Naive thymus-derived CD4-positive, alpha-beta T cell (primary cell): Measurements from ENCODE around the gene CDK14. TPM values are rescaled to one million over a fixed set of nuclear protein-coding genes. Genes with fewer than 3 reads are reported as not detected.

ENCODE experiments used
- ATAC-seq: fragments of 150-1000 bp; cut with Tn5 transposase; 2 replicates; pipeline ENCODE4 v1.10.0; 2021; ENCODE audit warnings: mild to moderate bottlenecking, moderate library complexity
- CTCF ChIA-PET: fragments of 350-600 bp; sonication (Branson Sonifier 250); formaldehyde crosslinking; loops from one replicate; lab custom pipeline; 2021; ENCODE audit warnings: antibody characterized with exemption; lab: Charles Lee
- POLR2A ChIA-PET: fragments of 350-600 bp; sonication (Branson Sonifier 250); formaldehyde crosslinking; loops from one replicate; lab custom pipeline; 2021; ENCODE audit warnings: antibody characterized with exemption, inconsistent platforms; lab: Charles Lee
- DNase-seq, 9 donors: peaks; one replicate each; pipeline versions ENCODE4 v3.0.0 to v3.0.0-alpha.2; 2020 to 2022; ENCODE audit warnings: mixed read lengths in 1 of 9
- H3K27ac ChIP-seq: one replicate; pipeline ENCODE4 v1.7.0; 2013; ENCODE audit warnings: mild to moderate bottlenecking, low read depth, low read length, moderate library complexity
- H3K27me3 ChIP-seq, 2 donors: one replicate each; pipeline ENCODE4 v1.7.0; 2013; ENCODE audit warnings: low read length in 2 of 2, mild to moderate bottlenecking in 2 of 2, moderate library complexity in 2 of 2; ENCODE audit not compliant: control insufficient read depth in 2 of 2, insufficient read depth in 2 of 2
- H3K36me3 ChIP-seq, 3 experiments: 1 replicate in 2 of 3; 2 replicates in 1 of 3; pipeline ENCODE4 v1.7.0; 2013; ENCODE audit warnings: low read length in 3 of 3, mild to moderate bottlenecking in 3 of 3, moderate library complexity in 1 of 3; ENCODE audit not compliant: insufficient read depth in 3 of 3, control insufficient read depth in 2 of 3
- H3K4me1 ChIP-seq, 2 donors: one replicate each; pipeline ENCODE4 v1.7.0; 2013; ENCODE audit warnings: low read length in 2 of 2, mild to moderate bottlenecking in 2 of 2, moderate library complexity in 1 of 2; ENCODE audit not compliant: control insufficient read depth in 2 of 2, insufficient read depth in 2 of 2
- H3K4me3 ChIP-seq: 2 replicates; pipeline ENCODE4 v1.7.0; 2013; ENCODE audit warnings: mild to moderate bottlenecking, low read length
- H3K9me3 ChIP-seq, 3 experiments: 1 replicate in 2 of 3; 2 replicates in 1 of 3; pipeline ENCODE4 v1.7.0; 2013; ENCODE audit warnings: low read length in 3 of 3; ENCODE audit not compliant: control insufficient read depth in 2 of 3
- H3K27ac Mint-ChIP-seq, 9 donors: one replicate each; pipeline ENCODE4 v1.8.0; 2020 to 2022; ENCODE audit warnings: mixed read lengths in 9 of 9, mild to moderate bottlenecking in 8 of 9, moderate library complexity in 5 of 9, inconsistent platforms in 2 of 9
- H3K27me3 Mint-ChIP-seq, 5 donors: one replicate each; pipeline ENCODE4 v1.8.0; 2021 to 2022; ENCODE audit warnings: mixed read lengths in 5 of 5, mild to moderate bottlenecking in 1 of 5
- H3K36me3 Mint-ChIP-seq, 5 donors: one replicate each; pipeline ENCODE4 v1.8.0; 2020 to 2022; ENCODE audit warnings: mixed read lengths in 5 of 5, mild to moderate bottlenecking in 3 of 5, inconsistent platforms in 1 of 5
- H3K4me1 Mint-ChIP-seq, 7 donors: one replicate each; pipeline ENCODE4 v1.8.0; 2020 to 2022; ENCODE audit warnings: mixed read lengths in 7 of 7, mild to moderate bottlenecking in 3 of 7, inconsistent platforms in 1 of 7
- H3K4me3 Mint-ChIP-seq, 10 donors: one replicate each; pipeline ENCODE4 v1.8.0; 2020 to 2022; ENCODE audit warnings: mild to moderate bottlenecking in 10 of 10, mixed read lengths in 10 of 10, moderate library complexity in 6 of 10, inconsistent platforms in 2 of 10
- H3K9me3 Mint-ChIP-seq, 11 donors: one replicate each; pipeline ENCODE4 v1.8.0; 2020 to 2022; ENCODE audit warnings: mixed read lengths in 11 of 11, mild to moderate bottlenecking in 4 of 11, inconsistent platforms in 1 of 11, moderate library complexity in 1 of 11
- intact Hi-C, 2 donors: fragments of 100-400 bp; cut with micrococcal nuclease; formaldehyde crosslinking; loops; one replicate each; pipeline ENCODE4 v1.15.1; 2023
- polyA plus RNA-seq, 2 donors: library from polyadenylated mRNA; unstranded; fragments of 300-500 nt; fragmentation: Illumina TruSeq; gene quantifications; one replicate each; pipeline ENCODE4 v1.2.3, GENCODE V29; 2021
- total RNA-seq, 6 experiments: library from RNA in 5 of 6; stranded (reverse) in 5 of 6; gene quantifications; 1 replicate in 5 of 6; 2 replicates in 1 of 6; pipeline ENCODE4 v1.2.3 and lab custom pipeline; 2021 to 2026

The CDK14 gene
- total and polyA plus RNA-seq, 7 experiments from 2014 or later = 0.05 to 9.9 (median 0.72) TPM; not detected in 1

GRCh38 chr7:90889210-90889609 is 293.1 kb downstream of the CDK14 start:
- no peak overlapping the region for H3K4me3 ChIP-seq
- H3K36me3 ChIP-seq = no peaks in the 10 kb centered on the region
- Mint-ChIP-seq H3K27me3 (no peaks in the 10 kb centered on the region), H3K4me1 (no peaks in the 10 kb centered on the region), H3K27ac (no peak overlapping the region), H3K9me3 (peaks cover 0 to 3% (median 0%) of the 10 kb centered on the region in 11 donors), H3K36me3 (no peaks in the 10 kb centered on the region), H3K4me3 (no peak overlapping the region)
- intact Hi-C loops = loop anchor here in 1 of 2 donors (5.0 kb wide), 1 partner anchor 48 kb away; no protein-coding TSS in a partner anchor
- DNase-seq (no peak), ATAC-seq (no peak)
- no peaks in the 10 kb centered on the region for H3K4me1 ChIP-seq
- no peaks in the 10 kb centered on the region for H3K27me3 ChIP-seq
- H3K9me3 ChIP-seq = no peaks in the 10 kb centered on the region
- no peak overlapping the region for H3K27ac ChIP-seq
- POLR2A ChIA-PET = no interaction called here
- CTCF ChIA-PET = no interaction called here

- Mint-ChIP-seq H3K27me3 (no peaks in the 10 kb centered on the region), H3K4me3 (no peak overlapping the region), H3K4me1 (no peaks in the 10 kb centered on the region), H3K9me3 (peaks cover 0 to 1% (median 0%) of the 10 kb centered on the region in 11 donors), H3K27ac (no peak overlapping the region), H3K36me3 (no peaks in the 10 kb centered on the region)
- intact Hi-C loops = loop anchor here in 1 of 2 donors (5.0 kb wide), 1 partner anchor 48 kb away; no protein-coding TSS in a partner anchor
- ChIA-PET CTCF (no interaction called here), POLR2A (no interaction called here)
- Histone ChIP-seq H3K36me3 (no peaks in the 10 kb centered on the region), H3K4me1 (no peaks in the 10 kb centered on the region), H3K4me3 (no peak overlapping the region), H3K27ac (no peak overlapping the region), H3K9me3 (no peaks in the 10 kb centered on the region), H3K27me3 (no peaks in the 10 kb centered on the region)
- DNase-seq = no peak
- ATAC-seq = no peak
These were observed 293.5 kb downstream of the CDK14 start for GRCh38 chr7:90889644-90890043.

GRCh38 chr7:90891529-90891928 is 295.4 kb downstream of the CDK14 start:
- ChIA-PET CTCF (no interaction called here), POLR2A (no interaction called here)
- H3K27ac ChIP-seq = no peak overlapping the region
- Mint-ChIP-seq H3K36me3 (no peaks in the 10 kb centered on the region), H3K27ac (no peak overlapping the region), H3K27me3 (no peaks in the 10 kb centered on the region), H3K9me3 (no peaks in the 10 kb centered on the region), H3K4me1 (no peaks in the 10 kb centered on the region), H3K4me3 (no peak overlapping the region)
- intact Hi-C loops = no loop called here
- no peak overlapping the region for H3K4me3 ChIP-seq
- no peaks in the 10 kb centered on the region for H3K36me3 ChIP-seq
- H3K4me1 ChIP-seq = no peaks in the 10 kb centered on the region
- DNase-seq = no peak
- ATAC-seq = no peak
- H3K9me3 ChIP-seq = no peaks in the 10 kb centered on the region
- H3K27me3 ChIP-seq = no peaks in the 10 kb centered on the region

- Mint-ChIP-seq H3K4me3 (no peak overlapping the region), H3K4me1 (no peaks in the 10 kb centered on the region), H3K27me3 (no peaks in the 10 kb centered on the region), H3K36me3 (no peaks in the 10 kb centered on the region), H3K9me3 (no peaks in the 10 kb centered on the region), H3K27ac (no peak overlapping the region)
- Histone ChIP-seq H3K36me3 (no peaks in the 10 kb centered on the region), H3K9me3 (no peaks in the 10 kb centered on the region), H3K27ac (no peak overlapping the region), H3K27me3 (no peaks in the 10 kb centered on the region), H3K4me3 (no peak overlapping the region), H3K4me1 (no peaks in the 10 kb centered on the region)
- intact Hi-C loops = no loop called here
- ATAC-seq (no peak), DNase-seq (no peak)
- ChIA-PET CTCF (no interaction called here), POLR2A (no interaction called here)
These were observed 296.1 kb downstream of the CDK14 start for GRCh38 chr7:90892213-90892612.

GRCh38 chr7:90894122-90894521 is 298.0 kb downstream of the CDK14 start:
- Mint-ChIP-seq H3K4me1 (no peaks in the 10 kb centered on the region), H3K36me3 (no peaks in the 10 kb centered on the region), H3K9me3 (peaks cover 0 to 2% (median 0%) of the 10 kb centered on the region in 11 donors), H3K4me3 (no peak overlapping the region), H3K27me3 (no peaks in the 10 kb centered on the region), H3K27ac (no peak overlapping the region)
- DNase-seq (no peak), ATAC-seq (no peak)
- H3K4me1 ChIP-seq = no peaks in the 10 kb centered on the region
- intact Hi-C loops = no loop called here
- no peak overlapping the region for H3K4me3 ChIP-seq
- no peaks in the 10 kb centered on the region for H3K27me3 ChIP-seq
- H3K9me3 ChIP-seq = no peaks in the 10 kb centered on the region
- CTCF ChIA-PET = no interaction called here
- no peak overlapping the region for H3K27ac ChIP-seq
- no peaks in the 10 kb centered on the region for H3K36me3 ChIP-seq
- POLR2A ChIA-PET = no interaction called here

- H3K4me3 Mint-ChIP-seq = no peak overlapping the region
- CTCF ChIA-PET = no interaction called here
- POLR2A ChIA-PET = no interaction called here
- no peak overlapping the region for H3K27ac ChIP-seq
- no peaks in the 10 kb centered on the region for H3K36me3 ChIP-seq
- peaks cover 0 to 6% (median 0%) of the 10 kb centered on the region in 5 donors for H3K27me3 Mint-ChIP-seq
- H3K9me3 Mint-ChIP-seq = peaks cover 0 to 2% (median 0%) of the 10 kb centered on the region in 11 donors
- no peak overlapping the region for H3K27ac Mint-ChIP-seq
- no peaks in the 10 kb centered on the region for H3K9me3 ChIP-seq
- H3K4me1 Mint-ChIP-seq = no peaks in the 10 kb centered on the region
- no peaks in the 10 kb centered on the region for H3K27me3 ChIP-seq
- DNase-seq (no peak), ATAC-seq (no peak)
- H3K36me3 Mint-ChIP-seq = no peaks in the 10 kb centered on the region
- no peak overlapping the region for H3K4me3 ChIP-seq
- intact Hi-C loops = no loop called here
- no peaks in the 10 kb centered on the region for H3K4me1 ChIP-seq
These were observed 300.3 kb downstream of the CDK14 start for GRCh38 chr7:90896458-90896857.

- Histone ChIP-seq H3K36me3 (no peaks in the 10 kb centered on the region), H3K27me3 (no peaks in the 10 kb centered on the region), H3K4me3 (no peak overlapping the region), H3K4me1 (no peaks in the 10 kb centered on the region), H3K9me3 (no peaks in the 10 kb centered on the region), H3K27ac (no peak overlapping the region)
- H3K4me3 Mint-ChIP-seq = no peak overlapping the region
- no peak overlapping the region for H3K27ac Mint-ChIP-seq
- peaks cover 0 to 2% (median 0%) of the 10 kb centered on the region in 11 donors for H3K9me3 Mint-ChIP-seq
- ChIA-PET CTCF (no interaction called here), POLR2A (no interaction called here)
- H3K36me3 Mint-ChIP-seq = no peaks in the 10 kb centered on the region
- H3K4me1 Mint-ChIP-seq = no peaks in the 10 kb centered on the region
- DNase-seq (no peak), ATAC-seq (no peak)
- intact Hi-C loops = no loop called here
- peaks cover 0 to 6% (median 0%) of the 10 kb centered on the region in 5 donors for H3K27me3 Mint-ChIP-seq
These were observed 301.9 kb downstream of the CDK14 start for GRCh38 chr7:90897961-90898469.
